Caco-2 (cell line): ENCODE data around the gene AQP6. TPM values are rescaled to one million over a fixed set of nuclear protein-coding genes. Genes with fewer than 3 reads are reported as not detected.
A peak's percentile ranks its signal among the peaks of the same experiment; 100 is the strongest.

ENCODE experiments used
- BruUV-seq: library from RNA; stranded (reverse); fragments of 400-500 nt; replicated peaks from 2 replicates; lab custom pipeline; 2021; lab: Mats Ljungman, UMichigan
- CTCF ChIA-PET: fragments of 300-600 bp; sonication (Branson Sonifier 250); formaldehyde crosslinking; loops from one replicate; lab custom pipeline; 2022; ENCODE audit warnings: antibody characterized with exemption; lab: Charles Lee
- POLR2A ChIA-PET: fragments of 300-600 bp; sonication (Branson Sonifier 250); formaldehyde crosslinking; loops from one replicate; lab custom pipeline; 2022; ENCODE audit warnings: antibody characterized with exemption; lab: Charles Lee
- DNase-seq, 2 experiments: peaks; one replicate each; pipeline versions ENCODE4 v3.0.0 to v3.0.0-alpha.2; 2020 to 2022
- H3K27me3 ChIP-seq: replicated peaks from 2 replicates; pipeline ENCODE4 v1.6.0; 2011; ENCODE audit warnings: low read length; ENCODE audit not compliant: control insufficient read depth, insufficient read depth
- H3K36me3 ChIP-seq: 2 replicates; pipeline ENCODE4 v1.5.1; 2011; ENCODE audit warnings: low read length; ENCODE audit not compliant: control insufficient read depth, insufficient read depth
- H3K4me1 ChIP-seq: fragments of 250-450 bp; sonication (Bioruptor Pico); 2 replicates; pipeline ENCODE4 v1.5.1; 2020; ENCODE audit warnings: mild to moderate bottlenecking
- H3K4me3 ChIP-seq: 2 replicates; pipeline ENCODE4 v1.5.1; 2011; ENCODE audit warnings: low read depth, mild to moderate bottlenecking, control low read depth, low read length
- H3K9me3 ChIP-seq: fragments of 250-450 bp; sonication (Bioruptor Pico); 2 replicates; pipeline ENCODE4 v1.5.1; 2020; ENCODE audit warnings: mild to moderate bottlenecking, moderate library complexity
- H3K27ac Mint-ChIP-seq: one replicate; pipeline ENCODE4 v1.8.0; 2022; ENCODE audit warnings: mixed read lengths; ENCODE audit not compliant: unreplicated experiment
- H3K27me3 Mint-ChIP-seq: one replicate; pipeline ENCODE4 v1.8.0; 2022; ENCODE audit warnings: mixed read lengths; ENCODE audit not compliant: insufficient read depth, unreplicated experiment
- H3K36me3 Mint-ChIP-seq: one replicate; pipeline ENCODE4 v1.8.0; 2022; ENCODE audit warnings: mild to moderate bottlenecking, mixed read lengths; ENCODE audit not compliant: insufficient read depth, unreplicated experiment
- H3K4me1 Mint-ChIP-seq: one replicate; pipeline ENCODE4 v1.8.0; 2022; ENCODE audit warnings: low read depth, mixed read lengths; ENCODE audit not compliant: unreplicated experiment
- H3K4me3 Mint-ChIP-seq: one replicate; pipeline ENCODE4 v1.8.0; 2022; ENCODE audit warnings: mild to moderate bottlenecking, moderate library complexity, mixed read lengths; ENCODE audit not compliant: unreplicated experiment
- H3K9me3 Mint-ChIP-seq: one replicate; pipeline ENCODE4 v1.8.0; 2022; ENCODE audit warnings: mixed read lengths; ENCODE audit not compliant: unreplicated experiment
- CTCF ChIP-seq, 2 experiments: fragments of 200-600 bp in 1 of 2; IDR thresholded peaks; 1 replicate in 1 of 2; 2 replicates in 1 of 2; pipeline versions ENCODE4 v1.5.1 to v1.8.0; 2011 to 2022; ENCODE audit warnings: antibody characterized with exemption in 1 of 2, control low read depth in 1 of 2, inconsistent platforms in 1 of 2, low read depth in 1 of 2, low read length in 1 of 2, mild to moderate bottlenecking in 1 of 2, moderate library complexity in 1 of 2; ENCODE audit not compliant: insufficient read depth in 1 of 2, severe bottlenecking in 1 of 2, unreplicated experiment in 1 of 2
- intact Hi-C: fragments of 100-400 bp; cut with micrococcal nuclease; formaldehyde crosslinking; loops from one replicate; pipeline ENCODE4 v1.10.0; 2022; ENCODE audit not compliant: unreplicated experiment
- total RNA-seq: library from RNA; stranded (reverse); gene quantifications from 2 replicates; pipeline ENCODE4 v1.2.3, GENCODE V29; 2022

AQP6 gene
- total RNA-seq, 1 experiment from 2014 or later: not detected

GRCh38 chr12:50018968-50019367 lies 46.2 kb downstream of the AQP6 start:
- no peak for DNase-seq
- Histone ChIP-seq H3K4me3 (no peak overlapping the region), H3K36me3 (no peaks in the 10 kb centered on the region), H3K4me1 (peaks cover 4% of the 10 kb centered on the region; the same call in 1 of the 2 replicates), H3K9me3 (no peaks in the 10 kb centered on the region), H3K27me3 (no peaks in the 10 kb centered on the region)
- intact Hi-C loops: no loop called here
- BruUV-seq: no TSS peak
- no peak for TF ChIP-seq CTCF (IDR thresholded peaks at IDR 0.05; ENCODE audit: insufficient read depth in 1 of 2, low read depth in 1 of 2, low read length in 1 of 2, severe bottlenecking in 1 of 2, unreplicated experiment in 1 of 2)
- ChIA-PET POLR2A (interaction anchor here (0.7 kb wide), 1 partner anchor 131 kb away, joined by 4 read pairs; no protein-coding TSS in a partner anchor), CTCF (interaction anchor here (0.5 kb wide), 1 partner anchor 172 kb away, joined by 3 read pairs; no protein-coding TSS in a partner anchor)
- Mint-ChIP-seq H3K9me3 (no peaks in the 10 kb centered on the region), H3K27me3 (no peaks in the 10 kb centered on the region), H3K4me1 (peaks cover 21% of the 10 kb centered on the region), H3K27ac (peak overlapping the region; percentile 10), H3K4me3 (no peak overlapping the region), H3K36me3 (peaks cover 42% of the 10 kb centered on the region)

- intact Hi-C loops: no loop called here
- Mint-ChIP-seq H3K27me3 (no peaks in the 10 kb centered on the region), H3K4me1 (peaks cover 21% of the 10 kb centered on the region), H3K27ac (no peak overlapping the region), H3K9me3 (no peaks in the 10 kb centered on the region), H3K4me3 (no peak overlapping the region), H3K36me3 (peaks cover 36% of the 10 kb centered on the region)
- ChIA-PET CTCF (interaction anchor here (0.5 kb wide), 1 partner anchor 172 kb away, joined by 3 read pairs; no protein-coding TSS in a partner anchor), POLR2A (no interaction called here)
- BruUV-seq: no TSS peak
- no peak for TF ChIP-seq CTCF (IDR thresholded peaks at IDR 0.05; ENCODE audit: insufficient read depth in 1 of 2, low read depth in 1 of 2, low read length in 1 of 2, severe bottlenecking in 1 of 2, unreplicated experiment in 1 of 2)
- Histone ChIP-seq H3K36me3 (no peaks in the 10 kb centered on the region), H3K4me3 (no peak overlapping the region), H3K27me3 (no peaks in the 10 kb centered on the region), H3K4me1 (peaks cover 4% of the 10 kb centered on the region; the same call in 1 of the 2 replicates), H3K9me3 (no peaks in the 10 kb centered on the region)
- DNase-seq: no peak
Measured at GRCh38 chr12:50019524-50019923, 46.8 kb downstream of the AQP6 start.

GRCh38 chr12:50021031-50021430 lies 48.3 kb downstream of the AQP6 start:
- CTCF ChIA-PET: interaction anchor here (0.6 kb wide), 2 partner anchors 53 to 170 kb away, joined by 3 to 9 read pairs; no protein-coding TSS in a partner anchor
- POLR2A ChIA-PET: no interaction called here

More at GRCh38 chr12:50021031-50021430, 48.3 kb downstream of the AQP6 start:
- Mint-ChIP-seq H3K4me3 (no peak overlapping the region), H3K27me3 (no peaks in the 10 kb centered on the region), H3K36me3 (peaks cover 34% of the 10 kb centered on the region), H3K27ac (no peak overlapping the region), H3K9me3 (no peaks in the 10 kb centered on the region), H3K4me1 (peaks cover 27% of the 10 kb centered on the region)
- Histone ChIP-seq H3K9me3 (no peaks in the 10 kb centered on the region), H3K36me3 (no peaks in the 10 kb centered on the region), H3K27me3 (no peaks in the 10 kb centered on the region), H3K4me1 (peaks cover 8% of the 10 kb centered on the region), H3K4me3 (no peak overlapping the region)
- BruUV-seq: no TSS peak
- no peak for DNase-seq
- intact Hi-C loops: no loop called here
- TF ChIP-seq CTCF (IDR thresholded peaks at IDR 0.05; ENCODE audit: insufficient read depth in 1 of 2, low read depth in 1 of 2, low read length in 1 of 2, severe bottlenecking in 1 of 2, unreplicated experiment in 1 of 2): no peak
